ENCODE results near the gene HAGH.

Gene HAGH

DNA sequence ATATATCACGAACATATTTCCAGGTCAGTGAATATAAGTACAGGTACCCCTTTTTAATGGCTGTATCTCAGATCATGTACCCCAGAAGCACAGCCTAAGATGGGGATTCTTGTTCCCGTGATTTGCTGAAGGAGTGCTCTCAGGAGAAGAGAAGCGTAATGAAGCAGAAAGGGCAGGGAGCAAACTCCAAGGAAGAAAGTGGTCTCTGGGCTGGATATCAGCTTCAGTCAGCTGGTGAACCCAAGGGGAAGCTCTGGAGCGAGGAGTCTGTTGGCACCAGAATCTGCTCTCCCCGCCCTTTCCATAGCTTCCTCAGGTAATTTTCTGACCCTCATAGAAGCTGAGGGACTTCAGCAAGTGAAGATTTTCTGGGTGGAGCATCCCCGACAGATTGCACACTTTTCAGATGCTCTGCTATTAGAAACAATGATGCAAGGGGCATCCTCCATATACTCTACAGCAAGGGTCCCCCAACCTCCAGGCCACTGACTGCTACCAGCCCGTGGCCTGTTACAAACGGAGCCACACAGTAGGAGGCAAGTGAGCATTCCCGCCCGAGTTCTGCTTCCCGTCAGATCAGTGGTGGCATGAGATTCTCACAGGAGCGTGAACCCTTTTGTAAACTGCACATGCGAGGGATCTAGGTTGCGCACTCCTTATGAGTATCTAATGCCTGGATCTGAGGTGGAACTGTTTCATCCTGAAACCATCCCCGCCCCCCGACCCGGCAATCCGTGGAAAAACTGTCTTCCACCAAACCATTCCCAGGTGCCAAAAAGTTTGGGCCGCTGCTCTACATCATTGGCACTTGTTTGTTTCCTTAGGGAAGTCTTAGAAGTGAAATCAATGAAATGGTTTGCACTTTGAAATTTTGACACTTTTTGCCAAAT lies 4.8 kb upstream of the HAGH start:
- no peak for DNase-seq (ENCODE audit: low spot score)

DNA sequence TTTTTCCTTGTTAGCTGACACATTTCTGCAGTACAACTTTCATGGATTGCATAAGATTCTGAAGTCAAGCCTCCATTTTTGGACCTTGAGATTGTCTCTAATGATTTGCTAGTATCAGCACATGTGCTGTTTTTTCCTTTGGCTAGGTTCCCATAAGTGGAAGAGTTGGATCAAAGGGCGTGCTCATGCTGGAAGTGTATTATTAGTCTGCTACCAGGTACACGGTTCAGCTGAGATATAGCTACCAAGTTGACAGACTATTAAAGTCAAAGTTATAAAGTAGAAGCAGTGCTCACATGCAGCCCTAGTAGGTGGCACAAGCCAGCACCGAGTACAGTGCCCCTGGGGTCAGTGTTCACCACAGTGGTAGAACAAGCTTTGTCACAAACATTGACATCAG lies 3.6 kb upstream of the HAGH start:
- DNase-seq (ENCODE audit: low spot score) = no peak

DNA sequence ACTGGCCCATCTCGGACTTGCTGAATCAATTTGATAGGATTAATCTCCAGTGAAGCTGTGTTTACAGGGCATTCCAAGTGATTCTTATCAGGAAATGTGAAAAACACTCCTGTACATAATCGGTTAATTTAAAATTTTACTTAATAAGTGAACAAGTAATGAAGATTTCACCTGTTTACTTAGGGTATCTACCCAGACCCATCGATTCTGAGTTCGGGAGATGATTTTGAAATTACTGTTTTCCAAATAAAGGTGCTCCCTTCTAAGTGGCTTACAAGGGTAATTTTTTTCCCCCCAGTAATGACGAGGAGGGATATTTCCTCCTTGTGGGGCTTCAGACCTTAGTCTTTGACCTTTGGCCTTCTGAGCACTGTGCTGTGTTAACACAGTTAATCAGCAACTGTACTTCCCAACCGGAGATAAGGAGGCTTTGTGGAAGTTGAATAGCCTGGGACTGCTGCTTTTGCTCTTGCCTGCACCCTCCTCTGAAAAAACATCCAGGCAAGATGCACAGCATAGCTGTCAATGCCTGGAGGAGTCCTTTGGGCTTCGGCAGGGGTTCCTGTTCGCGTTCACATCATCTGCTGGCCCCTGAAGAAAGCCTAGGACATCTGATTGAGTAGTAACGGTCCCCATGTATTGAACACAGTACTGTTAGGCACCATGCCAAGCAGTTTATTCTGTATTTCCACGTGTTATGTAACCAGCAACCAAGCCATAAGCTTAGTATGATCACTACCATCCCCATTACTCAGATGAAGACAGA lies 2.2 kb upstream of the HAGH start:
- DNase-seq (ENCODE audit: low spot score) = no peak

DNA sequence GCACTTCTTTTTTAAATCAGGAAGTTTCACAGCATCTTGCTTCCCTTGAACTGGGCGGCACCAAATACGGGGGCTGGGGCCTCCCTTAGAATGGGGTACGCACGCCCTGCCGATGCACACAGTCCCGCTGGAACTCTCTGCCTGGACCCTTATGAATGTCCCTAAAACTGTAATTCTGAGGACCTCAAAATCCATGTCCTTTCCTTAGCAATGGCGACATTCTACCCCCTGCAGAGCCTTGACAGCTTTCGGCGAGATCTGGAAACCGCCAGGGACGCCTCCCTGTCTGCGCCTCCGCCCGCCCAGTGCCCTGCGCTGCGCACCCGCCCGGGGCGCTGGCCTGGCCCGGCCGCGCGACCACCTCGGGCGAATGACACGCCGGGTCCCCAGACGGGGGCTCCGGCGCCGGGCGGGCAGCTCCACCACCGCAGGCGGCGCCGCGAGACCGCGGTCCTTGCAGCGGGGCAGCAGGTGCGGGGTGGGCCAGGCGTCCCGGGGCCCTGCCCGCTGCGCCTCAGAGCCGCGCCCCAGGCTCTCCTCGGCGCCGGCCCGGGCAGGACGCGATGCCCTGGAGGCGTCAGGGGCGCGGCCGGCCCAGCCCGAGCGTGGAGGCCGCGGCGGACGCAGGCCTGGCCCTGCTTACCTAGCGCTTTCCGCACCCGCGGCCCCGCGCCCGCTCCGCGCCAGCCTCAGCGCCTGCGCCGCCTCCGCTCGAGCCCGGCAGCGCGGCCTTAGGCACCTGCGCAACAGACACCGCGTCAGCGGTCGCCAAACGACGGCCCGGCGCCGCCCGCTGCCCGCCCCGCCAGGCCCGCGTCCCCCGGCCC lies 548 bp downstream of the HAGH start:
- no peak for DNase-seq (ENCODE audit: low spot score)

DNA sequence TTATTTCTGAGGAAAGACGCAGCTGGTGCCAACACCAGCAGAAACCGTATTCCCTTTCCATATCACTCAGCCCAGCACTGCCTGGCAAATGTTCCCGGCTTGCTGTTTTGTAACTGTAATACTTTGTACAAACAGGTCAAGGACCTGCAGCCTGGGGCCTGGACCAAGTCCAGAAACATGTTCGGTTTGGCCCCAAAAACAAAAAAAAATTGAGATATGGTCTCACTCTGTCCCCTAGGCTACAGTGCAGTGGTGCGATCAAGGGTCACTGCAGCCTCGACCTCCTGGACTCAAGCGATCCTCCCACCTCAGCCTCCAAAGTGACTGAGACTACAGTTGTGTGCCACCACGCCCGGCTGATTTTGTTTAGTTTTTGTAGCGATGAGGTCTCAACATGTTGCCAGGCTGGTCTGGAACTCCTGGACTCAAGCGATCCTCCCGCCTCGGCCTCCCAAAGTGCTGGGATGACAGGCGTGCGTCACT lies 1.2 kb downstream of the HAGH start:
- no peak for DNase-seq (ENCODE audit: low spot score)

DNA sequence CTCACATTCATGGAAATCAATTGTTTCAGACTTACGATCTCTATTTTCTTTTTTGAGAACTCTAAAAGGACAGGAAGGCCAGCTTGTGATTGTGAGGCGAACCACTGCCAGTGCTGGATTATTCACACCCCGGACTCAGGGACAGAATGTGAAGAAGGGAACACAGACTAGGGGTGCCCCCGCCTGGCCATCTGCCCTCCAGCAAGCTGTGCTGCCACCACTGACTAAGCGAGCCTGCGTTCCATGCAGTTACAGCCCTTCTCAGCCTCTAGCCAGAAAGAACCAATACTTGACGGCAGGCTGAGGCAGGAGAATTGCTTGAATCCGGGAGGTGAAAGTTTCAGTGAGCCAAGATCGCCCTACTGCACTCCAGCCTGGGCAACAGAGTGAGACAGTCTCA lies 2.8 kb downstream of the HAGH start:
- DNase-seq (ENCODE audit: low spot score) = peak; percentile 19

DNA sequence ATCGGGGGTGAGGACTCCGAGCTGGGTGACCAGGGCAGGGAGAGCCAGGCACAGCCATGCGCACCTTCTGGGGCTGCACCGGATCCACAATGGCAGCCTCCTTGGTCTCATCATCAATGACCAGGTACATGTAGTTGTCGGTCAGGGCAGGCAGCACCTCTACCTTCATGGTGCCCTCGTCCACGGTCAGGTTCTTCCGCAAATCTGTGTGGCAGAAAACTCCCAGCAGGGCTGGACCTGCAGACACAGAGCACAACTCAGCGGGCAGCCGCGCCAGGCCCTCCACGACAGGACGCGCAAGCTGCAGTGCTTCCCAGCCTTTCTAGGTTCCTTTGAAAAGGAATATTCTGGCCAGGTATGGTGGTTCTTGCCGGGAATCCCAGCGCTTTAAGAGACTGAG lies 3.8 kb downstream of the HAGH start:
- DNase-seq (ENCODE audit: low spot score) = no peak

DNA sequence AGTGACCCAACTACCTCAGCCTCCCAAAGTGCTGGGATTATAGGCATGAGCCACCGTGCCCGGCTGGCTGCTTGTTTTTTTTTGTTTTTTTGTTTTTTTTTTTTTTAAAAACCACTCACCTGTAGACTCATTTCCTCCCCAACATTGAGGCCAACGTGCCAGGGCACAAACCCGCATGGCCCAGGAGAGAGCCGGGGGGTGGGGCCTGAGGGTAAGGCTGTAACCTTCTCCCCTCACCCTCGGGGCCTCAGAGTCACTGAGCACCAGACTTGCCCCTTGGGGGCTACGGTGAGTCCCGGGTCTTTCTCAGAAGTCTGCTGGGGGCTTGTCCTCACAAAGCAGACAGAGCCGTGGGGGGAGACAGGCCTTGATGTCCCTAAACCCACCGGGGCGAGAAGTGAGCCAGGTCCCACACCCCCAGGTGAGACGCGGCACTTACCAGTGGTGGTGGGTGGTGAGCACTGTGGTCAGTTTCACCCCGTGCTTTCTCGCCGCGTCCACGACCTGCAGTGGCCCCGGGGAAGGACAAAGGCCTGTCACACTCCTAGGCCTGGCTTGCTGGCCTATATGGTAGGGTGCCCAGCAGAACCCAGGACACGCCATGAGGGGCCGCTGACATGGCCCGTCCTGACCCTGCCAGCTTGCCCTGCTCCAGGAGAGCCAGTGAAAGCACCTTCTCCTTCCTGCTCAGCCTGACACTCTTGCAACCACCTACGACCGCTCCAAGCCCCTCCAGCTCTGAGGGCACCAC lies 4.6 kb downstream of the HAGH start:
- DNase-seq (ENCODE audit: low spot score) = no peak

DNA sequence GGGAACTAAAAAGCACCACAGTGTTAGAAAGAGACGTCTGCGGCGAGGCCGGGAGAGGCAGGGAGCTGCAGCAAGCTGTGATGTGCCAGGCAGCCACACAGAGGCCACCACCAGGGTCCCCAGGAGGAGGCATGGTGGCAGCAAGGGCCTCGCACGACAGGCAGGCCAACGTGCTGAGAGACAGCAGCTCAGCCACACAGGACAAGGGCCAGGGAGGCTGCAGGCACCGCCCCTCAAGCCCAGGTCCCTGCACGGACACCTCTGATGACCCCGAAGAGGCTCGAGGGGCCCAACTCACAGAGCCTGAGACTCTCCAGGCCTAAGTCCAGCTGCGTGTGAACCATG lies 5.7 kb downstream of the HAGH start:
- DNase-seq (ENCODE audit: low spot score) = no peak

DNA sequence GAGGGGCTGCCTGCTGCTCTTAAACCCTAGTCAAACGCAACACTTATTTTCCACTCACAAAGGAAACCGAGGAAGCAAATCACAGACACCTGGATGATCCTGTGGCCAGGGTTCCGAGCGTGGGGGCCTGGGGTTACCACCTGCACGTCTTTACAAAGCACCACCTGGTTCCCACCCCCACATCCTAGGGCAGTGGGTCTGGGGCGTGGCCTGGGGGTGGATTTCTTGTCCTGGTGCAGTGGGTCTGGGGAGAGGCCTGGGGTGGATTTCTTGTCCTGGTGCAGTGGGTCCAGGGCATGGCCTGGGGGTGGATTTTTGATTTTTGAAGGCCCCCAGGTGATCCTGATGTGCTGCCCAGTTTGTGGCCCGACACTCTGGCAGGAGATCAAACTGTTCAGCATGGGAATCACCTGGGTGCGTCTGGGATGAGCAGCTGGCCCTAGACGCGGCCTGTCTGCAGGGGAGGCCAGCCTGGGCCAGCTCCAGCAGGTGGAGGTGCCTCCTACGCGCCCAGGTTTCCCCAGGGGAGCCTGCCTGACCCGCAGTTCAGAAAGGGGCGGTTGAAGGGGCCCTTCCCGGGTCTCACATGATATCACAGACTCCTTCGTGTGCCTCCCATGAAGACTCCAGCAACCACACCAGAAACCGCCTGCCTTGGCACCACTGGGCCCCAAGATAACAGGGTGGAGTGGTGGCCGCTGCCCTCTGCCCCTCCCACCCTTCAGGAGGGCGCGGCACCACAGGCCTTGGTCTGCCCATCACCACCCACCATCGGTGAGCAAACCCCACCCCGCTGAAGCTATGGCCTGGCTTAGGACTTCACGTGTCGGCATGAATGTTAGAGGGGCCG lies 6.3 kb downstream of the HAGH start:
- DNase-seq (ENCODE audit: low spot score) = no peak

DNA sequence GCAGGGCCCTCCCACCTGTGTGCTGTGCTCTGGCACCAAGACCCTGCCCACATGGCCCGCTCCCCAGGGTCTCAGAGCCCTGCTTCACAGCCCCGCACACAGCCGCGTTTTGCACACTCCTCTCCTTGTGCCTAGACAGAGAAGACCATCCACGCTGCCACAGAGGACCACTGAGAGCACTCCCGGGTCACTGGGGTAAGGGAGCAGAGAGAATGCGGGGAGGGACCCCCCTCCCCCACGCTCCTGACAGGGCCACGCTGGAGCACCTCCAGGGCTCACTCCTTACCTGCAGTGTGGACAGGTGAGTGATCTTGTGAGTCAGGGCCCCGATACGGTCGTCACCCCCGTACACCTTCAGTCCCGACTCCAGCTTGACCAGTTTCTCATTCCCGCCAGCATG lies 7.0 kb downstream of the HAGH start:
- no peak for DNase-seq (ENCODE audit: low spot score)

DNA sequence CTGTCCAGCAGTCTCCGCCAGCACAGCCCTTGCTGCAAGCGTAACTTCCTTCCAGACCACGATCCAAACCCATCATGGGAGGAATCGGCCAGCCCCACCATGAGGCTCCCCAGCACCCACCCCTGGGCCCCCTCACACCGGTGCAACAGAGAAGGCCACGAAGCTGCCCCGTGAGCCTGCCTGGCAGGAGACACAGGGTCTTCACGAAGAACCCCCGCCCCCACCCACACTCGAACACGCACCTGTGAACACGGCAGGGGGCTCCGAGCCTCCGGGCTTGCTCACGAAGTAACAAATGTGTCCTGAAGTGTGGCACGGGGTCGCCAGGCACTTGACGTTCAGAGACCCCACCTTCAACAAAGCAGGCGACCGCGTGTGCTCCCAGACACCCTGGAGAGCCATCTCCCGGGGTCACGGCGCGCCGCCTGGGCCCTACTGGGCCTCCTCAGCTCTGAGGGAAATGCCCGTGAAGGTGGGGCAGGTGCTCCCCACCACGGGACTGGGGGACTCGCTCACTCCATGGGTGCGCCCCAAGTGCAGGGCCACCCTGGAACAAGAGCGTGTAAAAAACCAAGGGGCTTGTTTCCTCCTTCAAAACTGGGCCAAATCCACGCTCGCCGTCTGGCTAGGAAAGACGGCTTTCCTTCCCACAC lies 7.6 kb downstream of the HAGH start:
- no peak for DNase-seq (ENCODE audit: low spot score)

DNA sequence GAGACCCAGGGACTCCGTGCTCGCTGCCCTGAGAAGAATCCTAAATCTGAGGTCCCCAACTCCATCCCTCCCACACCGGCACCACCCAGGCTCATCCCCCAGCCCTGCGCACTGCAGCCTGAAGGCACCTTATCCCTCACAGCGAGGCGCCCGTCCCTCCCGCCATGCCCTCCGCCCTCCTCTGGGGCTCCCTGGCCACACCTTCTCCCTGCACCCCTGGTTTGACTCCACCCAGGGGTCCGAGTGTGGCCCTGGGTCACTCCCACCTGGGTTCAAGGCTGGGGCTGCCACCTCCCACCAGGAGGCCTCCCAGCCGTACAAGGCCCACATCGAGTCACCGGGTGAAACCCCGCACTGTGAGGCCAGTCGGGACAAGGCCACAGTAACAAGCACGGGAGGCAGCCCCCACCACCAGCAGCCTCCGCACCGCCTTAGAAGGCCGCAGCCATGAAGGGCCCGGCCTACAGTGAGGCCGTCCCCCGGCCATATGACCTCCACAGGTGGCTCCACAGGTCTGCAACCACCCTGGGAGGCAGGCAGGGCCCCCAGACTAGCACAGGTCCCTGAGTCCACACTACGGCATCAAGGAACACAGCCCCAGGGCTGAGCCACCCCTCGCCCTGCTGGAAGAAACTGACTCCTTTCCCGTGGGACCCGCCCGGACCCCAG lies 8.3 kb downstream of the HAGH start:
- DNase-seq (ENCODE audit: low spot score) = no peak

DNA sequence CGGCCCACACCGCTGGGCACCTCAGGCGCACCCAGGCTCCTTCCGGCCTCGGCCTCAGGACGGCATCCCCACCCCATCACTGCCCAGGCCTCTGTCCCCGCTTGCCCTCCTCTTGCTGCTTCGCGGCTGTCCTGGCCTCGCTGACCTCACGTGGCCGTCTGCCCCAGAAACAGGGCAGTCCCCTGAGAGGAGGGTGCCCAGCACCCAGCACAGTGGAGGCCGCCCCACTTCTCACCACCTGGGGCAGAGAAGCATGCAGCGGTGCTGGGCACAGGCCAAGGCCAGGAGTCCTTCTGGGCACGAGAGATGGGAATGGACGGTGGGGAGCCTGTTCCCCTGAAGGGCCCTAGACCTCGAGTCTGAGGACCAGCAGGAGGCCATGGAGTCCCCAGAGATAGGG lies 8.9 kb downstream of the HAGH start:
- no peak for DNase-seq (ENCODE audit: low spot score)

DNA sequence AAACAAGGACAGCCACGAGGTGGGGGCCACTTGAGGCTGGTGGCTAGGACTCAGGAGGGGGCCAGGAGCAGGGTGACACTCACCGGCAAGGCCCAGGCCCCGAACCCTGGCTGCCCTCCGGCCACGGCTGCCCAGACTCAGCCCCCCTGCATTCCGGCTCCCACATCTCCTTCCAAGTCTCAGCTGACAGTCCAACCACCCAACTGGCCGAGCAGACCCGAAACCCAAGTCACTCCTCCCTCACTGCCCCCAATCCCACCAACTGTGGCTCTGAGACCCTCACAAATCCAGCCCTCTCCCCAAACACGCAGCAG lies 9.4 kb downstream of the HAGH start:
- no peak for DNase-seq (ENCODE audit: low spot score)

DNA sequence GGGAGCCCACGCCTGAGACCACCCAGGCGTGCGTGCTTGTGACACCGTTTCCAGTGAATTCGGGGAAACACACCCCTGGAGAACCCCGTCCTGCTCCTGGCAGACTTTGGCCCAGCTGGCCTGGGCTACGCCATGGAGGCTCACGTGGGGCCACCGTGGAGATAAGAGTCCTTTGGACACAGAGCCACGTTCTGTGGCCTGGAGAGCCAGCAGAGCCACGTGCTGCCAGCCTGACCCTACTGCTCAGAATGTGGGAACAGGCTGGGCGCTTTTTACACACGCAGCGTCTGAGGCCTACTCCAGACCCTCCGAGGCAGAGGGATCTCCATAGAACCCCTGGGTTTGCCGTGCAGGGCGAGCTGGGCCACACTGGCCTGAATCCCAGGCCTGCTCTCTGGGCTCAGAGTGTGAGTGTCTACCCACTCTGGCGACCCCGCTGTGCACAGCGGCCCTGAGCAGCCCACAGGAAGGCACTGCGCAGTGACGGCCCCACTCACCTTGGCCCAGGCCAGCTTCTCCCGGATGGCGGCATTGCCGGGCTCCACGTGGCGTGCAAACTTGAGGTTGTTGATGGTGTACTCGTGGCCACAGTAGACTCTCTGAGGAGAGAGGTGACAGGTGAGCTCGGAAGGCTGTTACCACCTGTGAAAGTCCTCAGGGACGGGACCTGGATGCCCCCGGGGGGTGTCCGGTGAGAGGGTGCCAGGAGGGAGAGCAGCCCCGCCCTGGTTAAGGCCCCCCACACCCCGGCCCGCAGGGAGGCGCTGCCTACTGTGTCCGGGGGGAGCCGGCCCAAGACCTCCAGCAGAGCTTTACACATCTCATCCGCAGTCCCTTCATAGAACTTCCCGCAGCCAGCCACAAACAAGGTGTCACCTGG lies 10.0 kb downstream of the HAGH start:
- no peak for DNase-seq (ENCODE audit: low spot score)

DNA sequence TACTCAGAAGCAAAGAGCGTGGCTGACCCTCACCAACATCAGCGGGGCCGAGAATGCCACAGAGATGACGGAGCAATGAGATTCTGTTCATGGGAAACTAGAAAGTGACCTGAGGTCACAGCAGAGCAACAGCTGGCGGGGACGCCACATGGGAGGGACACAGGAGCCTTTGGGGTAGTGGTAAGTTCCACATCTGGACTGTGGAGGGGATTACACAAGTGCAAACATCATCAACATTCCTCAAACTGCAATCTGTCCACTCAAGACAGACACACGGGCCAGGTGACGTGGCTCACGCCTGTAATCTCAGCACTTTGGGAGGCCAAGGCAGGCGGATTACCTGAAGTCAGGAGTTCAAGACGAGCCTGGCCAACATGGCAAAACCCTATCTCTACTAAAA lies 11.2 kb downstream of the HAGH start:
- no peak for DNase-seq (ENCODE audit: low spot score)

DNA sequence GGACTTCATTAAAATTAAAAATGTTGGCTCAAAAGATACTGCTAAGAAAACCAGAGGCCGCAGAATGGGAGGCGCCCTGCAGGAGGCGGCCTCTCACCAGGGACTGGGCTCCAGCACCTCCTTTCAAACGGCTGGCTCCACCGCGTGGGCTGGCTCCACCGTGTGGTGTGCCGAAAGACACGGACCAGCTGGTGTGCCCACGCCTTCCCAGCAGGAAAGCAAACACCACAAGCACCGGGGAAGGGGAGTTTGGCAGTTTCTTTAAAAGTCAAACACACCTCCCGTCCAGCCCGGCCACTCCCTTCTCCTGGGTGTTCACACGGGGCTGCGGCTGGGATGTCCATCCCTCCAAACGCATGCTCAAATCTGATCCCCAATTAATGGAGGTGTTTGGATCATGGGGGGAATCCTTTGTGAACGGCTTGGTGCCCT lies 13.9 kb downstream of the HAGH start:
- no peak for DNase-seq (ENCODE audit: low spot score)

DNA sequence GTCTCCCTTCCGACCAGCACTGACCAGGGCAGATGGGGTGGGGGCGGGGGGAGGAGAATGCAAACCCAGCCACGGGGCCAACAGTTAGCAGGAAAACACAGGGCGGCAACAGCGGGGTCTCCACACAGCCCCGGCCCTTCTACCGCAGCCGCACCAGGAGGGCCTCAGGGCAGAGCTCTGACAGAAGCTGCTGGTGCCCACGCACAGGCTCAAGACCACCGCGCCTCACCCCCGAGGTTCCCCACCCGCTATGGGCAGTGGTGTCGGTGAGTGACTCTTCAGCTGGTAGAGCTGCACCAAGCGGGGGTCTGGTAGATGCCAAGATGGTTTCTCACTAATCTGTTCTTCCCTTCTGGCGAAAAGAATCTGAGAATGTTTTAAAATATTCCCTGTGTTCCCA lies 16.1 kb downstream of the HAGH start:
- no peak for DNase-seq (ENCODE audit: low spot score)
